Body of pancreas (tissue), 4 donors: ENCODE data around the gene PRKAB1. TPM values are rescaled to one million over a fixed set of nuclear protein-coding genes. Genes with fewer than 3 reads are reported as not detected.

ENCODE experiments used
- ATAC-seq: fragments of 150-250 bp; one replicate; pipeline ENCODE4 v1.9.1; 2016
- DNase-seq, 4 donors: peaks; one replicate each; pipeline ENCODE4 v3.0.0-alpha.2; 2019
- H3K27ac ChIP-seq, 4 donors: fragments of 200-600 bp; sonication (generic); 1 replicate in 3 of 4; 2 replicates in 1 of 4; pipeline versions ENCODE4 v1.5.1 to v1.6.1; 2016 to 2019; ENCODE audit warnings: mild to moderate bottlenecking in 1 of 4, mixed read lengths in 1 of 4, moderate library complexity in 1 of 4
- H3K27me3 ChIP-seq, 2 donors: fragments of 200-600 bp; sonication (generic); one replicate each; pipeline ENCODE4 v1.6.0; 2016; ENCODE audit warnings: mild to moderate bottlenecking in 1 of 2
- H3K36me3 ChIP-seq, 2 donors: fragments of 200-600 bp; sonication (generic); replicated peaks in 1 of 2; 2 replicates each; pipeline ENCODE4 v1.5.1; 2016; ENCODE audit warnings: low read depth in 2 of 2; ENCODE audit not compliant: insufficient read depth in 1 of 2
- H3K4me1 ChIP-seq: fragments of 200-600 bp; sonication (generic); one replicate; pipeline ENCODE4 v1.6.0; 2016
- H3K4me3 ChIP-seq, 2 donors: fragments of 200-600 bp; sonication (generic); 1 replicate in 1 of 2; 2 replicates in 1 of 2; pipeline ENCODE4 v1.5.1; 2016 to 2019
- H3K9me3 ChIP-seq, 3 donors: fragments of 200-600 bp; sonication (generic); 1 replicate in 2 of 3; 2 replicates in 1 of 3; pipeline ENCODE4 v1.5.1; 2016
- CTCF ChIP-seq, 7 experiments: fragments of 450-650 bp in 4 of 7; fragments of 200-600 bp in 3 of 7; sonication (generic) in 3 of 7; IDR thresholded peaks; one replicate each; pipeline ENCODE4 v1.5.1; 2016 to 2019; ENCODE audit warnings: antibody characterized with exemption in 7 of 7
- POLR2A ChIP-seq, 3 donors: fragments of 450-650 bp; IDR thresholded peaks; one replicate each; pipeline ENCODE4 v1.6.1; 2016; ENCODE audit warnings: antibody characterized with exemption in 3 of 3, mild to moderate bottlenecking in 2 of 3
- WGBS, 2 donors: methylation state at CpG; one replicate each; pipeline ENCODE4 v1.1.5; 2017; 5-methylcytosine and 5-hydroxymethylcytosine counted together
- intact Hi-C: fragments of 100-400 bp; cut with DNase I; formaldehyde crosslinking; loops from one replicate; pipeline ENCODE4 v1.15.1; 2023
- total RNA-seq, 2 donors: library from RNA; depleted of rRNA; stranded (reverse); fragments of >200 nt; gene quantifications; one replicate each; pipeline ENCODE4 v1.1.0, GENCODE V29; 2016

The PRKAB1 gene
- total RNA-seq, 2 donors from 2014 or later: 13.5 to 20.5 TPM

GRCh38 chr12:119676573-119676972 is 8.6 kb downstream of the PRKAB1 start:
- ATAC-seq (no peak), DNase-seq (no peak)
- H3K36me3 ChIP-seq: peaks cover 34 to 57% of the 10 kb centered on the region in 2 donors
- H3K9me3 ChIP-seq: no peaks in the 10 kb centered on the region
- H3K27ac ChIP-seq: no peak overlapping the region
- WGBS, 2 donors: 89 to 95% methylated on average over 13 of the region's 13 CpGs
- no peak overlapping the region for H3K4me3 ChIP-seq
- TF ChIP-seq CTCF (IDR thresholded peaks at IDR 0.05) (no peak), POLR2A (IDR thresholded peaks at IDR 0.05) (no peak)
- H3K27me3 ChIP-seq: no peaks in the 10 kb centered on the region
- intact Hi-C loops: no loop called here
- no peaks in the 10 kb centered on the region for H3K4me1 ChIP-seq

GRCh38 chr12:119678459-119678858 is 10.5 kb downstream of the PRKAB1 start:
- H3K36me3 ChIP-seq: peaks cover 31 to 50% of the 10 kb centered on the region in 2 donors
- no peak for TF ChIP-seq CTCF (IDR thresholded peaks at IDR 0.05)
- no peak for TF ChIP-seq POLR2A (IDR thresholded peaks at IDR 0.05)
- DNase-seq (no peak), ATAC-seq (no peak)
- intact Hi-C loops: no loop called here
- no peak overlapping the region for H3K4me3 ChIP-seq
- 84 to 88% methylated on average over 7 of the region's 7 CpGs for WGBS, 2 donors
- H3K9me3 ChIP-seq: no peaks in the 10 kb centered on the region
- peaks cover 9% of the 10 kb centered on the region for H3K4me1 ChIP-seq
- H3K27me3 ChIP-seq: no peaks in the 10 kb centered on the region
- no peak overlapping the region for H3K27ac ChIP-seq

GRCh38 chr12:119679081-119679480 is 11.1 kb downstream of the PRKAB1 start:
- no peak overlapping the region for H3K4me3 ChIP-seq
- H3K36me3 ChIP-seq: peaks cover 25 to 46% of the 10 kb centered on the region in 2 donors
- 78 to 81% methylated on average over 5 of the region's 5 CpGs for WGBS, 2 donors
- H3K27me3 ChIP-seq: no peaks in the 10 kb centered on the region
- TF ChIP-seq POLR2A (IDR thresholded peaks at IDR 0.05) (no peak), CTCF (IDR thresholded peaks at IDR 0.05) (no peak)
- ATAC-seq (no peak), DNase-seq (no peak)
- intact Hi-C loops: no loop called here
- no peak overlapping the region for H3K27ac ChIP-seq
- H3K9me3 ChIP-seq: no peaks in the 10 kb centered on the region
- peaks cover 15% of the 10 kb centered on the region for H3K4me1 ChIP-seq

GRCh38 chr12:119679490-119679889 is 11.6 kb downstream of the PRKAB1 start:
- ATAC-seq: no peak
- H3K36me3 ChIP-seq: peaks cover 24 to 42% of the 10 kb centered on the region in 2 donors

GRCh38 chr12:119681111-119681510 is 13.2 kb downstream of the PRKAB1 start:
- H3K4me1 ChIP-seq: peaks cover 28% of the 10 kb centered on the region

More at GRCh38 chr12:119679490-119679889, 11.6 kb downstream of the PRKAB1 start:
- no peak for DNase-seq
- intact Hi-C loops: no loop called here
- WGBS, 2 donors: 87 to 93% methylated on average over 9 to 10 of the region's 10 CpGs
- no peak for TF ChIP-seq POLR2A (IDR thresholded peaks at IDR 0.05)
- Histone ChIP-seq H3K4me1 (peaks cover 19% of the 10 kb centered on the region), H3K27me3 (no peaks in the 10 kb centered on the region), H3K4me3 (no peak overlapping the region), H3K27ac (no peak overlapping the region), H3K9me3 (no peaks in the 10 kb centered on the region)

More at GRCh38 chr12:119681111-119681510, 13.2 kb downstream of the PRKAB1 start:
- DNase-seq (no peak), ATAC-seq (no peak)
- Histone ChIP-seq H3K27me3 (no peaks in the 10 kb centered on the region), H3K4me3 (no peak overlapping the region), H3K27ac (no peak overlapping the region), H3K36me3 (peaks cover 24 to 33% of the 10 kb centered on the region in 2 donors), H3K9me3 (no peaks in the 10 kb centered on the region)
- 87 to 91% methylated on average over 8 of the region's 8 CpGs for WGBS, 2 donors
- TF ChIP-seq POLR2A (IDR thresholded peaks at IDR 0.05) (no peak), CTCF (IDR thresholded peaks at IDR 0.05) (no peak)
- intact Hi-C loops: no loop called here
